Measurements from ENCODE around the gene WDR45B. TPM values are rescaled to one million over a fixed set of nuclear protein-coding genes. Genes with fewer than 3 reads are reported as not detected.

The WDR45B gene
- total RNA-seq, 2 donors from 2014 or later: 58.8 to 119 TPM

- no peaks in the 10 kb centered on the region for H3K27me3 ChIP-seq
- TF ChIP-seq CTCF (IDR thresholded peaks at IDR 0.05): no peak
- no peaks in the 10 kb centered on the region for H3K4me1 ChIP-seq
- H3K9ac ChIP-seq (ENCODE audit: low read depth in 2 of 2, low read length in 2 of 2): no peak overlapping the region
- no peak overlapping the region for H3K4me3 ChIP-seq
- intact Hi-C loops (cut with DNase I): no loop called here
- no peak for DNase-seq
- no peaks in the 10 kb centered on the region for H3K36me3 ChIP-seq
- no peaks in the 10 kb centered on the region for H3K9me3 ChIP-seq
- H3K27ac ChIP-seq: no peak overlapping the region
Measured at GRCh38 chr17:82574041-82574440, 74.2 kb downstream of the WDR45B start.

- H3K36me3 ChIP-seq: no peaks in the 10 kb centered on the region
- intact Hi-C loops (cut with DNase I): no loop called here
- no peak for TF ChIP-seq CTCF (IDR thresholded peaks at IDR 0.05)
Measured at GRCh38 chr17:82571855-82572254, 76.4 kb downstream of the WDR45B start.

GRCh38 chr17:82570277-82570676 lies 78.0 kb downstream of the WDR45B start:
- H3K27ac ChIP-seq: no peak overlapping the region
- no peak overlapping the region for H3K9ac ChIP-seq (ENCODE audit: low read depth in 2 of 2, low read length in 2 of 2)
- no peak overlapping the region for H3K4me3 ChIP-seq
- TF ChIP-seq CTCF (IDR thresholded peaks at IDR 0.05): no peak
- DNase-seq: no peak
- H3K36me3 ChIP-seq: no peaks in the 10 kb centered on the region
- peaks cover 17% of the 10 kb centered on the region for H3K4me1 ChIP-seq
- H3K9me3 ChIP-seq: no peaks in the 10 kb centered on the region
- no peaks in the 10 kb centered on the region for H3K27me3 ChIP-seq
- intact Hi-C loops (cut with DNase I): no loop called here

More at GRCh38 chr17:82571855-82572254, 76.4 kb downstream of the WDR45B start:
- no peak overlapping the region for H3K9ac ChIP-seq (ENCODE audit: low read depth in 2 of 2, low read length in 2 of 2)
- H3K4me1 ChIP-seq: peaks cover 13% of the 10 kb centered on the region
- H3K27ac ChIP-seq: no peak overlapping the region
- no peaks in the 10 kb centered on the region for H3K9me3 ChIP-seq
- no peaks in the 10 kb centered on the region for H3K27me3 ChIP-seq
- H3K4me3 ChIP-seq: no peak overlapping the region
- DNase-seq: no peak

- H3K27me3 ChIP-seq: no peaks in the 10 kb centered on the region
- intact Hi-C loops (cut with DNase I): no loop called here
- TF ChIP-seq CTCF (IDR thresholded peaks at IDR 0.05): no peak
- H3K4me1 ChIP-seq: peaks cover 17% of the 10 kb centered on the region
- H3K4me3 ChIP-seq: no peak overlapping the region
- no peak for DNase-seq
- H3K36me3 ChIP-seq: no peaks in the 10 kb centered on the region
- no peak overlapping the region for H3K27ac ChIP-seq
- H3K9me3 ChIP-seq: no peaks in the 10 kb centered on the region
- H3K9ac ChIP-seq (ENCODE audit: low read depth in 2 of 2, low read length in 2 of 2): no peak overlapping the region
Measured at GRCh38 chr17:82569621-82570020, 78.6 kb downstream of the WDR45B start.

- H3K27ac ChIP-seq: peak overlapping the region; percentile 57
- H3K9me3 ChIP-seq: no peaks in the 10 kb centered on the region
- no peak for TF ChIP-seq CTCF (IDR thresholded peaks at IDR 0.05)
- DNase-seq: no peak
- H3K9ac ChIP-seq (ENCODE audit: low read depth in 2 of 2, low read length in 2 of 2): peak overlapping the region in 1 of 2 donors; percentile 80
- H3K4me1 ChIP-seq: peaks cover 17% of the 10 kb centered on the region
- no peaks in the 10 kb centered on the region for H3K27me3 ChIP-seq
- no peaks in the 10 kb centered on the region for H3K36me3 ChIP-seq
- intact Hi-C loops (cut with DNase I): no loop called here
- H3K4me3 ChIP-seq: no peak overlapping the region
Measured at GRCh38 chr17:82568997-82569393, 79.2 kb downstream of the WDR45B start.

- H3K27me3 ChIP-seq: no peaks in the 10 kb centered on the region
- DNase-seq: no peak
- intact Hi-C loops (cut with DNase I): no loop called here
- H3K27ac ChIP-seq: no peak overlapping the region
- TF ChIP-seq CTCF (IDR thresholded peaks at IDR 0.05): no peak
- H3K36me3 ChIP-seq: no peaks in the 10 kb centered on the region
- H3K4me1 ChIP-seq: peaks cover 17% of the 10 kb centered on the region
- H3K9ac ChIP-seq (ENCODE audit: low read depth in 2 of 2, low read length in 2 of 2): peak overlapping the region in 1 of 2 donors; percentile 80
- no peak overlapping the region for H3K4me3 ChIP-seq
- H3K9me3 ChIP-seq: no peaks in the 10 kb centered on the region
Measured at GRCh38 chr17:82567286-82567685, 81.0 kb downstream of the WDR45B start.
